Measurements from ENCODE around the gene ASTE1. TPM values are rescaled to one million over a fixed set of nuclear protein-coding genes. Genes with fewer than 3 reads are reported as not detected.
A peak's percentile ranks its signal among the peaks of the same experiment; 100 is the strongest.

Gene ASTE1
- total RNA-seq, 1 donor from 2014 or later, result 9.6 TPM

DNA sequence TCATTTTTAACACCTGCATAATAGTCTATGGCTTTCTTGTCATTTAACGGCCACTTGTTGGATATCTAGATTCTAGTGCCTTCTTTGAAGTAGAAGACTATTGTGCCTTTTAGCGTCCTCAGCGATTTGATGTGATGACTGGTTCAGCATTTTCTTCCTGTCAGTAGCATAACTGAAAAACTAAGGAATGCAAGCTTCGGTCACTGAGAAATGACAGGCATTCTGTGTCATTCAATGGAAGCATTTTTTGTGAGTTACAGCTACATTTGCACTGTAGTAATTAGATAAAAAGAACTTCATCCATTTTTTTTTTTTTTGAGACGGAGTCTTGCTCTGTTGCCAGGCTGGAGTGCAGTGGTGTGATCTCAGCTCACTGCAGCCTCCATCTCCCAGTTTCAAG is 10.4 kb upstream of the ASTE1 start:
- DNase-seq (ENCODE audit: low spot score), result no peak
- H3K36me3 Mint-ChIP-seq (ENCODE audit: low read depth), result peaks cover 3% of the 10 kb centered on the region
- peaks cover 9% of the 10 kb centered on the region for H3K9me3 Mint-ChIP-seq
- intact Hi-C loops (cut with micrococcal nuclease), result loop anchor here (10.0 kb wide), 2 partner anchors 138 to 1308 kb away; no protein-coding TSS in a partner anchor
- H3K27ac Mint-ChIP-seq, result no peak overlapping the region
- H3K27me3 Mint-ChIP-seq (ENCODE audit: insufficient read depth), result peaks cover 5% of the 10 kb centered on the region
- H3K4me3 Mint-ChIP-seq, result no peak overlapping the region
- peaks cover 19% of the 10 kb centered on the region for H3K4me1 Mint-ChIP-seq (ENCODE audit: low read depth)

DNA sequence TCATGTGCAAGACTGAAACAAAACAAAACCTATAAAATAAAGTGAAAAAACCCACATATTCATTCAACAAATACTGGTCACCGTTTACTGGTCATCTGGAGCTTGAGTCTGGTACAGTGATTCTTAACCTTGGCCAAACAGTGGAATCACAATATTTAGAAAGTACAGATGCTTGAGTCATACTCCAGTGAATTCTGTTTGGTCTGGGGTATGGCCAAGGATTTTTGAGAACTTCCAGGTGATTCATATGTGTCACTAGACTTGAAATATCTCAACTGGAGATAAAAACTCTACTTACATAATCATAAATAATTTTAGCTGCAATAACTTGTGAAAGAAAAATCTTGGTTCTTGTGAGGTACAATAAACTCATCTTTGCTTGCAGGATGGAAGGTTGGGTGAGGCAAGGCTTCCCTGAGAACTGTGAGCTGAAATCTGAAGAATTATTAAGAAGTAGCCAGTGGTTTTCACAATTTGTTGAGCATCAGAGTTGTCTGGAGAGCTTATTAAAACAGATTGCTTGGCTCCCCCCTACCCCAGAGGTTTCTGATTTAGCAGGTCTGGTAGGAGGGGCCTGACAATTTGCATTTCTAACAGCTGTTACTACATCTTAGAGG is 9.7 kb upstream of the ASTE1 start:
- no peak overlapping the region for H3K27ac Mint-ChIP-seq
- H3K27me3 Mint-ChIP-seq (ENCODE audit: insufficient read depth), result peaks cover 5% of the 10 kb centered on the region
- DNase-seq (ENCODE audit: low spot score), result no peak
- H3K4me1 Mint-ChIP-seq (ENCODE audit: low read depth), result peaks cover 13% of the 10 kb centered on the region
- peaks cover 5% of the 10 kb centered on the region for H3K9me3 Mint-ChIP-seq
- intact Hi-C loops (cut with micrococcal nuclease), result loop anchor here (10.0 kb wide), 2 partner anchors 138 to 1308 kb away; no protein-coding TSS in a partner anchor
- no peak overlapping the region for H3K4me3 Mint-ChIP-seq
- H3K36me3 Mint-ChIP-seq (ENCODE audit: low read depth), result no peaks in the 10 kb centered on the region

DNA sequence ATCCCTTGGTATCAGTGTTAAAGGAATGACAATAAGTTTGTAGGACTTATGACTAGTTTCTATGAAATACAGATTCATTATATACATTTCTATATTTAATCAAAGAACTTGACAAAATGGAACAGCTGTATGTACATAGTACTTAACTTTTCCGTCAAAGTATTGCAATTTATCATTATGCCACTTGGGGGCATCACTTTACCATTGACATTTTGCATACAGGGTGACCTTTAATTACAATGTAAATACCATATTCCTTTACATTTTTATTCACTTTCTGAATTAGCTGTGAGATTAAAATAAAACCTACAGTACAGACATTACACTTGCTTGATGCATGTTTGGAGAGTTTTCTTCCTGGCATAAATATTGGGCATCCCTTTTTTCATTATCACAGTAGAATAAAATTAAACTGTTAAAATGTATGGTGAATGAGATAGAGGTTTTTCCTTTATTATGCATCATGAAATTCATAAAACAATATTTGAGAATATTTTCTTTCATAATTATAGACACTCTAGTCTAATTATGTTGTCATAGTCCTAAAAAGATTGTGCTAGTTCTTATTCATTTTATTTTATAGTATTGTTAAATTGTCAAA is 7.0 kb upstream of the ASTE1 start:
- H3K36me3 Mint-ChIP-seq (ENCODE audit: low read depth), result no peaks in the 10 kb centered on the region
- intact Hi-C loops (cut with micrococcal nuclease), result loop anchor here (1.0 to 10.0 kb wide), 5 partner anchors 141 to 1311 kb away; no protein-coding TSS in a partner anchor
- H3K27me3 Mint-ChIP-seq (ENCODE audit: insufficient read depth), result peaks cover 5% of the 10 kb centered on the region
- DNase-seq (ENCODE audit: low spot score), result peak; percentile 23
- H3K27ac Mint-ChIP-seq, result no peak overlapping the region
- H3K9me3 Mint-ChIP-seq, result no peaks in the 10 kb centered on the region
- no peaks in the 10 kb centered on the region for H3K4me1 Mint-ChIP-seq (ENCODE audit: low read depth)
- no peak overlapping the region for H3K4me3 Mint-ChIP-seq

DNA sequence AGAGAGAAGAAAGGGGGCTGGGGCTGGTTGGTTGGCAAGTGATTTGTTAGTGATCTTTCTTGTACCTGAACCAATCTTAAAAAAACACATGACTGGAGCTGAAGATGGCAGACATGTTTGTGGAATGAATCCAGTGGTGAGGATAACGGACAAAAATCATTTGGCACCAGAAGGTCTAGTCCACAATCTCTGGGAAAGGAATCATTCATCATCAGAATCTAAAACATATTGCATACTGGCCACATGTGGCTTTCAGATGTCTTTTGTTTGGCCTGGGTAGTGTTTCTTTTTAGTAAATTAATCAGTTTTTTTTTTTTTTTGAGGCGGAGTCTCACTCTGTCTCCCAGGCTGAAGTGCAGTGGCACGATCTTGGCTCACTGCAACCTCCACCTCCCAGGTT is 5.0 kb upstream of the ASTE1 start:
- peaks cover 8% of the 10 kb centered on the region for H3K4me1 Mint-ChIP-seq (ENCODE audit: low read depth)
- DNase-seq (ENCODE audit: low spot score), result no peak
- intact Hi-C loops (cut with micrococcal nuclease), result loop anchor here (5.0 to 10.0 kb wide), 4 partner anchors 143 to 1313 kb away; no protein-coding TSS in a partner anchor

DNA sequence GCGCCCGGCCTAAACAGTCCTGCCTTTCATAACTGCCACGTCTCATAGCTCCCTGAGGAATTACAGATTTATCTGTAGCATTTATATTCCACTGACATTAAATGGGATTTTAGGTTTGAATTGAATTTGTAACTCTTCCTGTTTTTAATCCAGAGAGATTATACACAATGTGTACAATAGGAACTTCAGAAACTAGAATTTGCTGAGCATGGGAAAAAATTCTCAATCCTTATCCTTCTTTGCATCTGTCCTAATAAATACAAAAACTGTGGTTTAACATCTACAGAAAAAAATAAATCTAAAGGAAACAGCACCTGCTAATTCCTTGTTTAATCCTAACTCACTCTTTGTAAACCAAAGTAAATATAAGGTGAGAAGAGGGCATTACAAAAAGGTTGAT is 2.2 kb upstream of the ASTE1 start:
- peaks cover 5% of the 10 kb centered on the region for H3K27me3 Mint-ChIP-seq (ENCODE audit: insufficient read depth)
- H3K27ac Mint-ChIP-seq, result no peak overlapping the region
- intact Hi-C loops (cut with micrococcal nuclease), result loop anchor here (5.0 kb wide), 1 partner anchor 1388 kb away; the partner anchor contains the start of gene DNAJC13

More for the DNA sequence above, 5.0 kb upstream of the ASTE1 start:
- Mint-ChIP-seq H3K27ac (no peak overlapping the region), H3K9me3 (no peaks in the 10 kb centered on the region), H3K4me3 (no peak overlapping the region), H3K36me3 (ENCODE audit: low read depth) (no peaks in the 10 kb centered on the region), H3K27me3 (ENCODE audit: insufficient read depth) (peaks cover 5% of the 10 kb centered on the region)

DNA sequence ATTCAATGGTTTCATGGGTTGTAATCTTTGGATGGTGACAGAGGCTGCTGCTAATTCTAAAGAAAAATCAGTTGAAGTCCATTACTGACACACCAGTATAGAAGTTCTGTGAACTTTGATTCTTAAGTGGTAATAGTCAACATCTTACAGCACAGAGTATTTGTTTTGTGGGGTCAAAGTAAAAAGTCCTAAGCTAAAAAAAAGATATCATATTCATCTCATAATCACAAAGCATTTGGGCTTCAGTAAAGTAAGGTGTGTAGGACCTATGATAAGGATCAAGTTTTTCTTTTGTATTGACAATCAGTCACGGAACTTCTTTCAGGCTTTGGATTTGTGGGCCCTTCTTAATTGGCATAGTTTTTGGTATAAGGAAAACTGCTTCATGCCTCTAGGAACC is 1.1 kb downstream of the ASTE1 start:
- peak overlapping the region; percentile 94 for H3K27ac Mint-ChIP-seq
- no peak for DNase-seq (ENCODE audit: low spot score)
- no peaks in the 10 kb centered on the region for H3K9me3 Mint-ChIP-seq
- H3K36me3 Mint-ChIP-seq (ENCODE audit: low read depth), result peaks cover 25% of the 10 kb centered on the region
- no peaks in the 10 kb centered on the region for H3K27me3 Mint-ChIP-seq (ENCODE audit: insufficient read depth)
- intact Hi-C loops (cut with micrococcal nuclease), result loop anchor here (5.0 kb wide), 1 partner anchor 1392 kb away; the partner anchor contains the start of gene DNAJC13
- H3K4me3 Mint-ChIP-seq, result peak overlapping the region; percentile 91
- H3K4me1 Mint-ChIP-seq (ENCODE audit: low read depth), result peaks cover 57% of the 10 kb centered on the region

More for the DNA sequence above, 2.2 kb upstream of the ASTE1 start:
- Mint-ChIP-seq H3K9me3 (no peaks in the 10 kb centered on the region), H3K36me3 (ENCODE audit: low read depth) (peaks cover 13% of the 10 kb centered on the region), H3K4me3 (no peak overlapping the region), H3K4me1 (ENCODE audit: low read depth) (peaks cover 32% of the 10 kb centered on the region)
- DNase-seq (ENCODE audit: low spot score), result no peak

DNA sequence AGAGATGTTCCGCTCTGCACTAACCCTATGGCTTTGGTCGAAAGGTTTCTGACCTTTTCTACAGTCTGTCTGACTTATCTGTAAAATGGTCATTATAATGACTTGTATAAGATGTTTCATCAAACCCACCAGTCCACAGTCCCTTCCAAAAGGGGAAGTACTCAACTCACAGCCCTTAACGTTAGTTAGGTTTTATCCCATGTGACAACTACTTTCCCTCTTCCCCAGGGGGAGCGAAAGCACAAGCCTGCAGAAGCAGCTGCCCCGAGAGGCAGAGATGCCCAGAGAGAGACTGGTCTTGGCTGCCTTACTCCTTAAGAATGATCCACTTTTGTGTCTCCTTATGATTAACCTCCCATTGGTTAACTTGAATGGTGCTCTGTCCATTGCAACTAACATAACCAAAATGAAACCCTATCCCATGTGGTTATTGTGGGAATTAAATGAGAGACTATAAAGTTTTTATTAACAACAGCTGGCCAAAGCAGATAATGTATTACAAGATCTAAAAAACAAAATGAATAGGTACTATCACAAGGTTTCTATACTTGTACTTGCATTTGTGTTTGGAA is 6.4 kb downstream of the ASTE1 start:
- no peak overlapping the region for H3K27ac Mint-ChIP-seq

DNA sequence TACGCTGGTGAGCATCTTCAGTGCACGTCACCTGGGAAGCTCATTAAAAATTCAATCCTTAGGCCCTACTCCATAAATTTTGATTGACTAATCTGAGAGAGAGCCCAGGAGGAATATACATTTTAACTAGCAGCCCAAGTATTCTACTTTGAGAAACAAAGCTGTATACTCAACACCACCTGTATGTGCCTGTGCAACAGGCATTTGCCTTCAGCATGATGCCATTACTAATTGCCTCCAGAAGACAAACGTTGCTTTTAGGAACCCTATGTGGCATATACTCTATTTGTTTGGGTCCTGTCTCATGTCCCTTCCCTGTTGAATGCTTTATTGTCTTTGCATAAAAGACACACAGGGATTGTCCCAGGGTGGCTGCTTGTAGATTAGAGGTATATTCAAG is 7.7 kb downstream of the ASTE1 start:
- no peak overlapping the region for H3K27ac Mint-ChIP-seq
- H3K9me3 Mint-ChIP-seq, result no peaks in the 10 kb centered on the region
- H3K4me1 Mint-ChIP-seq (ENCODE audit: low read depth), result peaks cover 38% of the 10 kb centered on the region
- no peaks in the 10 kb centered on the region for H3K27me3 Mint-ChIP-seq (ENCODE audit: insufficient read depth)
- intact Hi-C loops (cut with micrococcal nuclease), result loop anchor here (2.0 kb wide), 1 partner anchor 14 kb away; no protein-coding TSS in a partner anchor
- no peak overlapping the region for H3K4me3 Mint-ChIP-seq
- no peak for DNase-seq (ENCODE audit: low spot score)
- peaks cover 36% of the 10 kb centered on the region for H3K36me3 Mint-ChIP-seq (ENCODE audit: low read depth)

More for the DNA sequence above, 6.4 kb downstream of the ASTE1 start:
- intact Hi-C loops (cut with micrococcal nuclease), result no loop called here
- no peak for DNase-seq (ENCODE audit: low spot score)
- no peak overlapping the region for H3K4me3 Mint-ChIP-seq
- peaks cover 50% of the 10 kb centered on the region for H3K4me1 Mint-ChIP-seq (ENCODE audit: low read depth)
- no peaks in the 10 kb centered on the region for H3K27me3 Mint-ChIP-seq (ENCODE audit: insufficient read depth)
- H3K36me3 Mint-ChIP-seq (ENCODE audit: low read depth), result peaks cover 42% of the 10 kb centered on the region
- no peaks in the 10 kb centered on the region for H3K9me3 Mint-ChIP-seq

DNA sequence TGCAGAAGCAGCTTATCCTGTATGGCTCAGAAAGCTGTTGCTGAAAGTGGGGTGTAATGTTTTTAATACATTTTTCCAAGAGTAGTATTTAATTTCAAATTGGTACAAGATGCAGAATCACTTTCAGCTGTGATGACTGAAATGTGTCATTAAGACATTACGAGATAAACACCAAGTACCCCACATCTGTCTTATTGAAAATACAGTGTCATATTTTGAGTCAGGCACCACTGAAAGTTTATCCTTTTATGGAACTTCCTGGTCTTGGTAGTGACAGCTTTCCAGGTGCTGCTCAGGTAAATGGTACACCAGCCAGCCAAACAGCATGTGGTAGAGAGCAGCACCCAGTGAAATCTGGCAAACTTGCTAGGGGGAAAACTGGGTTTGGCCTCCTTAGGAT is 16.9 kb downstream of the ASTE1 start:
- DNase-seq (ENCODE audit: low spot score), result no peak
- intact Hi-C loops (cut with micrococcal nuclease), result no loop called here
- H3K4me3 Mint-ChIP-seq, result no peak overlapping the region
- no peaks in the 10 kb centered on the region for H3K9me3 Mint-ChIP-seq
- H3K27ac Mint-ChIP-seq, result no peak overlapping the region
- H3K4me1 Mint-ChIP-seq (ENCODE audit: low read depth), result peaks cover 13% of the 10 kb centered on the region
- H3K27me3 Mint-ChIP-seq (ENCODE audit: insufficient read depth), result no peaks in the 10 kb centered on the region
- H3K36me3 Mint-ChIP-seq (ENCODE audit: low read depth), result peaks cover 42% of the 10 kb centered on the region

DNA sequence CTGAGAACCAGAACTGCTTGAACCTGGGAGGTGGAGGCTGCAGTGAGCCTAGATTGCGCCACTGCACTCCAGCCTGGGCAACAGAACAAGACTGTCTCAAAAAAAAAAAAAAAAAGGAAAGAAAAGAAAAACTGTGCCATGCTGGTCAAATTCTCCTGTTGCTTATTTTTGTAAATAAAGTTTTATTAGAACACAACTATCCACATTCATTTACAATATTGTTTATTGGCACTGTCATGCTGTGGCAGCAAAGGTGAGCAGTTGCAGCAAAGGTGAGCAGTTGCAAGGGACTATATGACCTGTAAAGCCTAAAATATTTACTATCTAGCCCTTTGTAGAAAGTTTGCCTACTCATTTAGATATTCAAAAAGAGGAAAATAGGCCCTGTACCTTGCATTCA is 18.3 kb downstream of the ASTE1 start:
- H3K4me3 Mint-ChIP-seq, result no peak overlapping the region
- no peaks in the 10 kb centered on the region for H3K27me3 Mint-ChIP-seq (ENCODE audit: insufficient read depth)
- intact Hi-C loops (cut with micrococcal nuclease), result no loop called here
- H3K9me3 Mint-ChIP-seq, result no peaks in the 10 kb centered on the region
- DNase-seq (ENCODE audit: low spot score), result no peak
- no peak overlapping the region for H3K27ac Mint-ChIP-seq
- peaks cover 41% of the 10 kb centered on the region for H3K36me3 Mint-ChIP-seq (ENCODE audit: low read depth)
- H3K4me1 Mint-ChIP-seq (ENCODE audit: low read depth), result peaks cover 26% of the 10 kb centered on the region

DNA sequence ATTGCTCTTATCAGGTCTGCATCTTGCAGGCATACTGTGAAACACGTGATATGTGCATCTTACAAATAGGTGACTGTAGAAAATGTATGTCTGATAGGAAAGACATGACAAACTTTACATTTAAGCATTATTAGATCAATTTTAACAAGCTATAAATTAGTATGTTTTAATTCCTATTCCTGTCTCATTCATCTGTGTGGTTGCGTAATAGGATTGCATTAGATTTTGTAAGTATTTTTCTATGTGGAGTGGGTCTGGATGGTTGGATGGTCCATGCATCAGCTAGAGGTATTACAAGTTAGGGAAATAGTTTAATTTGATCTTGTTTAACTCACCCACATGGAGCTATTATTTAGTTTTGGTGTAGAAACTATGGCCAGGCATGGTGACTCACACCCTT is 18.8 kb downstream of the ASTE1 start:
- Mint-ChIP-seq H3K4me3 (no peak overlapping the region), H3K4me1 (ENCODE audit: low read depth) (peaks cover 29% of the 10 kb centered on the region), H3K27me3 (ENCODE audit: insufficient read depth) (no peaks in the 10 kb centered on the region), H3K9me3 (no peaks in the 10 kb centered on the region), H3K27ac (no peak overlapping the region), H3K36me3 (ENCODE audit: low read depth) (peaks cover 37% of the 10 kb centered on the region)
- intact Hi-C loops (cut with micrococcal nuclease), result no loop called here
- no peak for DNase-seq (ENCODE audit: low spot score)

DNA sequence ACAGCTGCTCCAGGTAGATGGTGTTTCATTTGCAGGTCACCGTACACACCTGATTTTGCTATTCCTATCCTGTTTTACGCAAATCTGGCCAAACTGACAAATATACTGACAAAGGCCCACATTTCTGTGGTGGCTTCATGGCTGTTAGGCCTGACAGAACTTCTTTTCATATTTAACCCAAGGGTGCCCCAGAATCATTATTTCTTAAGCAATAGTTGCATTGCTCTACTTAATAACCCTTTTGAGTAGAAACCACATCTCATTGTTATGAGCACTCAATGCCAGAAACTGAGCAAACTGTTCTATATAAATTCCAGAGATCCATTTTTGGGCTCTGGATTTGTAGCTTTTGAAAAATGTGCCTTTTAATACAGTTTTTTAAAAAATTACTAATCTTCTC is 19.4 kb downstream of the ASTE1 start:
- Mint-ChIP-seq H3K4me1 (ENCODE audit: low read depth) (peaks cover 29% of the 10 kb centered on the region), H3K4me3 (no peak overlapping the region), H3K27me3 (ENCODE audit: insufficient read depth) (no peaks in the 10 kb centered on the region), H3K9me3 (no peaks in the 10 kb centered on the region), H3K27ac (no peak overlapping the region), H3K36me3 (ENCODE audit: low read depth) (peaks cover 37% of the 10 kb centered on the region)
- intact Hi-C loops (cut with micrococcal nuclease), result no loop called here
- no peak for DNase-seq (ENCODE audit: low spot score)

DNA sequence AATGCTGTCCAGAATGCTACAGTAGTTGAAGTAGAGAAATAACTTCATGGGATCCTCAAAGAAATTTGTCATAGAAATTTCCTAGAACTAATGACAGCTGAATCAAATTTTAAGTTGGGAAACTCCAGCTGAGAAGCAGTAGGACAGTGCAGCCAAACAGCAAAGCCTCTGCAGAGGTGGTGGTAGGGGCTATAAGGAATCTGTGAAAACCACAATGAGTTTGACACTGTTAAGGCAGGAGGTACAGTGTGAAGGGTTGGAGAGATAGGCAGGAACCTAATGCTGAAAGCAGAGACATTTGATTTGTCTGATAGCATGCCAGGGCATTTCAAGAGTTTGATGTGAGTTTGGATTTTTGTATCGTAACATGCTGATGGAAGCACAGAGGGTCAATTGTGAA is 22.0 kb downstream of the ASTE1 start:
- Mint-ChIP-seq H3K27me3 (ENCODE audit: insufficient read depth) (no peaks in the 10 kb centered on the region), H3K4me3 (no peak overlapping the region), H3K9me3 (no peaks in the 10 kb centered on the region), H3K4me1 (ENCODE audit: low read depth) (peaks cover 29% of the 10 kb centered on the region), H3K36me3 (ENCODE audit: low read depth) (peaks cover 35% of the 10 kb centered on the region), H3K27ac (peak overlapping the region; percentile 21)
- intact Hi-C loops (cut with micrococcal nuclease), result loop anchor here (2.0 kb wide), 1 partner anchor 14 kb away; no protein-coding TSS in a partner anchor
- DNase-seq (ENCODE audit: low spot score), result no peak

Data from activated T-helper 1 cell treated with anti-CD3 and anti-CD28 coated beads, Interleukin-12 subunit alpha, Interleukin-12 subunit beta, Interleukin-2, Interleukin-4 antibody, amounts not matched to agents 30 ng/mL and 10 ng/mL and 1 ng/mL, durations not matched to agents 14 hours and 24 hours and 36 hours (primary cell).